ENCODE results near the gene PPP1R12A.

PPP1R12A gene

DNA sequence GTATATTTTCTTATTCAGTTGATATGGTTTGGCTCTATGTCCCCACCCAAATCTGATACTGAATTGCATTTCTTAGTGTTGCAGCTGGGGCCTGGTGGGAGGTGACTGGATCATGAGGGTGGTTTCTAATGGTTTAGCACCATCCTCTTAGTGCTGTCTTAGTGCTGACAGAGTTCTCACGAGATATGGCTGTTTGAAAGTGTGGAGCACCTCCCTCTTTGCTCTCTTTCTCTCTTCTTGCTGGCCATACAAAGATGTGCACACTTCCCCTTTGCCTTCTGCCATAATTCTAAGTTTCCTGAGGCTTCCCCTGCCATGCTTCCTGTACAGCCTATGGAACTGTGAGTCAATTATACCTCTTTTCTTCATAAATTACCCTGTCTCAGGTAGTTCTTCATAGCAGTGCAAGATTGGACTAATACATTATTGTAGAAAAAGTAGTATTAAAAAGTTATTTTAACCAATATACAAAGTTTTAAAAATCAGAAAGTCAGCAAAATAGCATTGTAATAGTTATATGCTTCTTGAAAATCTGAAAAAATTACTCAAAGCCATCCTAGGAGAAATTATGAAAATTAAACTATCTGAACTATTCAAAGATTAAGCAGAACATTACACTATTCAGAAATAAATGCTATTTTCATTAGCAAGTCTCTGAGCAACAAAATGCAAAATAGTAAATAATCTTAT is 84.1 kb downstream of the PPP1R12A start:
- TF ChIP-seq, protein P1, sequence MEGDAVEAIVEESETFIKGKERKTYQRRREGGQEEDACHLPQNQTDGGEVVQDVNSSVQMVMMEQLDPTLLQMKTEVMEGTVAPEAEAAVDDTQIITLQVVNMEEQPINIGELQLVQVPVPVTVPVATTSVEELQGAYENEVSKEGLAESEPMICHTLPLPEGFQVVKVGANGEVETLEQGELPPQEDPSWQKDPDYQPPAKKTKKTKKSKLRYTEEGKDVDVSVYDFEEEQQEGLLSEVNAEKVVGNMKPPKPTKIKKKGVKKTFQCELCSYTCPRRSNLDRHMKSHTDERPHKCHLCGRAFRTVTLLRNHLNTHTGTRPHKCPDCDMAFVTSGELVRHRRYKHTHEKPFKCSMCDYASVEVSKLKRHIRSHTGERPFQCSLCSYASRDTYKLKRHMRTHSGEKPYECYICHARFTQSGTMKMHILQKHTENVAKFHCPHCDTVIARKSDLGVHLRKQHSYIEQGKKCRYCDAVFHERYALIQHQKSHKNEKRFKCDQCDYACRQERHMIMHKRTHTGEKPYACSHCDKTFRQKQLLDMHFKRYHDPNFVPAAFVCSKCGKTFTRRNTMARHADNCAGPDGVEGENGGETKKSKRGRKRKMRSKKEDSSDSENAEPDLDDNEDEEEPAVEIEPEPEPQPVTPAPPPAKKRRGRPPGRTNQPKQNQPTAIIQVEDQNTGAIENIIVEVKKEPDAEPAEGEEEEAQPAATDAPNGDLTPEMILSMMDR (conservative IDR thresholded peaks at IDR 0.05): no peak
- no peak for TF ChIP-seq ZFX (IDR thresholded peaks at IDR 0.05)
- H3K27ac ChIP-seq: no peak overlapping the region

DNA sequence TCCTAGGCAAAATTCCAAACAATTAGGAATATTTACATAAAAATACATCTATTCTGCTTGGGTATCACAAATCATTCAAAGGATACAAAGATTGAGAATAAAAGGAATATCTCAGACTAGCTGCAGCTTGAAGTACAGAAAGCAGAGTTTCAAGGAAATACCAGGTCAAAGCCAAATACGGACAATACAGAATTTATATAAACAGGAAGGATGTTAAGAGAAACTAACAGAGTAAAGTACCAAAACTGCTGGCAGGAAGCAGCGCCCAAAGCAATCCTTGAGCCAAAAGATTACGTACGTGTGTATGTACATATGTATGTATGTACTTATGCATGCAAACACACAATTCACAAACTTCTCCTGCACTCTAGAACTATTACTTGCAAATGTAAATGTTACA is 86.6 kb downstream of the PPP1R12A start:
- no peak for TF ChIP-seq ZFX (IDR thresholded peaks at IDR 0.05)
- TF ChIP-seq, protein P1 (conservative IDR thresholded peaks at IDR 0.05): no peak
- H3K27ac ChIP-seq: no peak overlapping the region

DNA sequence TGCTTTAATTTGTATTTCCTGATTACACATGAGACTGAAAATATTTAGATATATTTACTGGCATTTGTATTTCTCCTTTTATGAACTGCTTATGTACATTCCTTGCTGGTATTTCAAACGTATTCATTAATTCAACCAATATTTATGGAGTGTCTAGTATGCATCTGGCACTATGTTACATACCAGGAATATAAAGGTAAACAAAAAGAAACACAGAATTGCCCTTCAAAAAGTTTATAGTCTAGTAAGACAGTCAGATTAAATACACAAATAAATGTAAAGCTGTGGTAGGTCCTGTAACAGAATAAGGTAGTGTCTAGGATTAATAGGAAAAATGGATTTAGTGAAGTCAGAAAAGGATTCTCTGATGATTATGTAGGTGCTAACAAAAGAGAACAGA is 87.5 kb downstream of the PPP1R12A start:
- TF ChIP-seq, protein P1 (conservative IDR thresholded peaks at IDR 0.05): no peak
- TF ChIP-seq ZFX (IDR thresholded peaks at IDR 0.05): no peak

DNA sequence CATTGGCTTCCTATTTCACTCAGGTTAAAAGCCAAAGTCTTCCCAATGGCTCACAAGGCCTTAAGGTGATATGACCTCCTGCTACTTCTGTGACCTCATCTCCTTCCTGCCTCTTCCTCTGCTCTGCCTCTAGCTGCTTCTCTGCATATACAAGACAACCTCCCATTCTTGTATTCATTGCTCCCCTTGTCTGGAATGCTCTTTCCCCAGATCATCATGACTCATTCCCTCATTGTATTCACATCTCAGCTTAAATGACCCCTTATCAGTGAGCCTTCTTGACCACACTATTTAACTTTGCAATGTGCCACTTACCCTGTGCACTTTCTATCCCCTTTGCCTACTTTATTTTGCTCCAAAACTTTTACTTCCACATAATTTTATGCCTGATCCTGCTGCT is 90.2 kb downstream of the PPP1R12A start:
- no peak overlapping the region for H3K27ac ChIP-seq
- TF ChIP-seq, protein P1 (conservative IDR thresholded peaks at IDR 0.05): no peak
- TF ChIP-seq ZFX (IDR thresholded peaks at IDR 0.05): no peak

More for the DNA sequence above, 87.5 kb downstream of the PPP1R12A start:
- H3K27ac ChIP-seq: no peak overlapping the region

DNA sequence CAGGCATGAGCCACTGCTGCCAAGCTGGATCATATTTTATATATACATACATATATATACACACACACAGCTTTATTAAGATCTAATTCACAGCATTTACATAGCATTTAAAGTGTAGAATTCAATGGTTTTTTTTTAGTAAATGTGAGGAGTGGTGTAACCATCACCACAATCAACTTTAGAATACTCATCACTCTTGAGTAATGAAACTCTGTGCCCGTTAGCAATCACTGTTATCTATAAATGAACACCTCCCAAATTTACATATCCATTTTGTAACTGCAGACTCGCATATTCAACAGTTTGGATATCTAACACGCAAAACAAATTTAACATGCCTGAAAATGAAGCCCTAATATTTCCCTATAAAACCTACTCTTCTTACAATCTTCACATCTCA is 90.9 kb downstream of the PPP1R12A start:
- H3K27ac ChIP-seq: no peak overlapping the region
- TF ChIP-seq, protein P1 (conservative IDR thresholded peaks at IDR 0.05): no peak
- TF ChIP-seq ZFX (IDR thresholded peaks at IDR 0.05): no peak

DNA sequence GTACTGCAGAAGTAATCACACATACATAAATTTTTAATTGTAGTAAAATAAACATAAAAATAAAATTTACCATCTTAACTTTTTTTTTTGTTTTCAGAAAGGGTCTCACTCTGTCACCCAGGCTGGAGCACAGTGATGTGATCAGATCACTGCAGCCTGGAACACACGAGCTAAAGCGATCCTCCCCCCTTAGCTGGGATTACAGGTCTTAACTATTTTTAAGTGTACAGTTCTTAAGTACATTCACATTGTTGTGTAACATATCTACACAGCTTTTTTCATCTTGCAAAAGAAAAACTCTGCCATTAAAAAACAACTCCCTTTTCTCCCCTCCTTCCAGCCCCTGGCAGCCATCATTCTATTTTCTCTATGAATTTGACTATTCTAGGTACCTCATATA is 92.3 kb downstream of the PPP1R12A start:
- H3K27ac ChIP-seq: no peak overlapping the region
- no peak for TF ChIP-seq ZFX (IDR thresholded peaks at IDR 0.05)
- TF ChIP-seq, protein P1 (conservative IDR thresholded peaks at IDR 0.05): no peak

DNA sequence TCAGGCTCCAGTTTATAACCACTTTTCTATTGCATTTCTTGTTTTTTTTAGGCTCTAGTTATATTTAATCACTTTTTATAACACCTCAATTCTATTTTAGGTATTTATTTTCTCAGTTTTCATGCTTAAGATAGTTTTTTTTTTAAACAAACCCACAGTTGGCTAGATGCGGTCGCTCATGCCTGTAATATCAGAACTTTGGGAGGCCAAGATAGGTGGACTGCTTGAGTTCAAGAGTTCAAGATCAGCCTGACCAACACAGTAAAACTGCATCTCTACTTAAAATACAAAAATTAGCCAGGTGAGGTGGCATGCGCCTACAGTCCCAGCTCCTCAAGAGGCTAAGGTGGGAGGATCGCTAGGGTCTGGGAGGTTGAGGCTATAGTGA is 93.0 kb downstream of the PPP1R12A start:
- no peak for TF ChIP-seq ZFX (IDR thresholded peaks at IDR 0.05)
- TF ChIP-seq, protein P1 (conservative IDR thresholded peaks at IDR 0.05): no peak
- no peak overlapping the region for H3K27ac ChIP-seq

Measured in C4-2B (cell line).